HEK293 (cell line): Measurements from ENCODE around the gene NCKAP5.

ENCODE experiments used
- ATF2 ChIP-seq: fragments of 450-650 bp; formaldehyde crosslinking; IDR thresholded peaks from 2 replicates; pipeline ENCODE4 v1.5.1; 2016; ENCODE audit warnings: missing biosample characterization, missing genetic modification characterization, low read depth
- BCL6B ChIP-seq: fragments of 450-650 bp; formaldehyde crosslinking; IDR thresholded peaks from 2 replicates; pipeline ENCODE4 v1.5.1; 2017; ENCODE audit warnings: missing biosample characterization, missing genetic modification characterization
- HIC1 ChIP-seq: fragments of 450-650 bp; formaldehyde crosslinking; IDR thresholded peaks from 2 replicates; pipeline ENCODE4 v1.5.1; 2016; ENCODE audit warnings: missing biosample characterization, missing genetic modification characterization
- HOXC10 ChIP-seq: sonication (generic); formaldehyde crosslinking; IDR thresholded peaks from 2 replicates; pipeline ENCODE4 v1.8.1; 2023; ENCODE audit warnings: mild to moderate bottlenecking, missing genetic modification reagents
- KLF10 ChIP-seq: fragments of 450-650 bp; IDR thresholded peaks from 2 replicates; pipeline ENCODE4 v1.5.1; 2018; ENCODE audit warnings: missing biosample characterization, mild to moderate bottlenecking, missing genetic modification characterization
- OVOL3 ChIP-seq: fragments of 450-650 bp; formaldehyde crosslinking; IDR thresholded peaks from 2 replicates; pipeline ENCODE4 v1.5.1; 2016; ENCODE audit warnings: missing biosample characterization, missing genetic modification characterization
- PATZ1 ChIP-seq: fragments of 450-650 bp; formaldehyde crosslinking; IDR thresholded peaks from 2 replicates; pipeline ENCODE4 v1.5.1; 2016; ENCODE audit warnings: missing biosample characterization, missing genetic modification characterization
- TCF7L2 ChIP-seq: IDR thresholded peaks from 2 replicates; pipeline ENCODE4 v1.6.1; 2011; ENCODE audit warnings: low read depth, mild to moderate bottlenecking, inconsistent platforms, low read length, moderate library complexity, borderline replicate concordance
- TRIM28 ChIP-seq: IDR thresholded peaks from 2 replicates; pipeline ENCODE4 v1.6.1; 2011; ENCODE audit warnings: low read length, control low read depth, borderline replicate concordance
- WT1 ChIP-seq: fragments of 450-650 bp; formaldehyde crosslinking; IDR thresholded peaks from 2 replicates; pipeline ENCODE4 v1.5.1; 2016; ENCODE audit warnings: missing biosample characterization, missing genetic modification characterization
- ZBTB49 ChIP-seq: fragments of 450-650 bp; formaldehyde crosslinking; IDR thresholded peaks from 2 replicates; pipeline ENCODE4 v1.5.1; 2016; ENCODE audit warnings: missing biosample characterization, missing genetic modification characterization, low read depth
- ZBTB6 ChIP-seq: fragments of 450-650 bp; formaldehyde crosslinking; IDR thresholded peaks from 2 replicates; pipeline ENCODE4 v1.5.1; 2017; ENCODE audit warnings: missing biosample characterization, missing genetic modification characterization
- ZEB2 ChIP-seq: fragments of 450-650 bp; formaldehyde crosslinking; IDR thresholded peaks from 2 replicates; pipeline ENCODE4 v1.5.1; 2016; ENCODE audit warnings: missing biosample characterization, missing genetic modification characterization
- ZFP69B ChIP-seq: fragments of 450-650 bp; formaldehyde crosslinking; IDR thresholded peaks from 2 replicates; pipeline ENCODE4 v1.5.1; 2016; ENCODE audit warnings: missing biosample characterization, missing genetic modification characterization
- ZNF114 ChIP-seq: fragments of 450-650 bp; formaldehyde crosslinking; IDR thresholded peaks from 2 replicates; pipeline ENCODE4 v1.5.0; 2017; ENCODE audit warnings: missing biosample characterization, missing genetic modification characterization
- ZNF133 ChIP-seq: fragments of 450-650 bp; formaldehyde crosslinking; IDR thresholded peaks from 2 replicates; pipeline ENCODE4 v1.5.1; 2016; ENCODE audit warnings: missing biosample characterization, missing genetic modification characterization
- ZNF140 ChIP-seq: fragments of 450-650 bp; formaldehyde crosslinking; IDR thresholded peaks from 2 replicates; pipeline ENCODE4 v1.5.1; 2016; ENCODE audit warnings: missing biosample characterization, missing genetic modification characterization
- ZNF155 ChIP-seq: fragments of 450-650 bp; formaldehyde crosslinking; IDR thresholded peaks from 2 replicates; pipeline ENCODE4 v1.5.1; 2016; ENCODE audit warnings: missing biosample characterization, missing genetic modification characterization
- ZNF362 ChIP-seq: fragments of 450-650 bp; formaldehyde crosslinking; IDR thresholded peaks from 2 replicates; pipeline ENCODE4 v1.5.1; 2016; ENCODE audit warnings: missing biosample characterization, missing genetic modification characterization
- ZNF394 ChIP-seq: fragments of 450-650 bp; formaldehyde crosslinking; IDR thresholded peaks from 2 replicates; pipeline ENCODE4 v1.5.1; 2016; ENCODE audit warnings: missing biosample characterization, missing genetic modification characterization, mild to moderate bottlenecking, moderate library complexity, borderline replicate concordance
- ZNF423 ChIP-seq: fragments of 450-650 bp; formaldehyde crosslinking; IDR thresholded peaks from 2 replicates; pipeline ENCODE4 v1.5.1; 2016; ENCODE audit warnings: missing biosample characterization, missing genetic modification characterization
- ZNF510 ChIP-seq: fragments of 450-650 bp; formaldehyde crosslinking; IDR thresholded peaks from 2 replicates; pipeline ENCODE4 v1.5.1; 2018; ENCODE audit warnings: mild to moderate bottlenecking, missing genetic modification characterization, missing biosample characterization; ENCODE audit not compliant: insufficient replicate concordance
- ZNF521 ChIP-seq: fragments of 450-650 bp; formaldehyde crosslinking; IDR thresholded peaks from 2 replicates; pipeline ENCODE4 v1.5.1; 2017; ENCODE audit warnings: missing biosample characterization, mild to moderate bottlenecking, missing genetic modification characterization
- ZNF555 ChIP-seq: fragments of 450-650 bp; formaldehyde crosslinking; conservative IDR thresholded peaks from 2 replicates; pipeline ENCODE4 v1.5.1; 2017; ENCODE audit warnings: missing biosample characterization, mild to moderate bottlenecking, missing genetic modification characterization, inconsistent platforms
- ZNF580 ChIP-seq: fragments of 450-650 bp; formaldehyde crosslinking; IDR thresholded peaks from 2 replicates; pipeline ENCODE4 v1.5.1; 2016; ENCODE audit warnings: missing biosample characterization, missing genetic modification characterization
- ZNF585B ChIP-seq: fragments of 450-650 bp; formaldehyde crosslinking; IDR thresholded peaks from 2 replicates; pipeline ENCODE4 v1.5.1; 2016; ENCODE audit warnings: missing biosample characterization, missing genetic modification characterization
- ZNF600 ChIP-seq: fragments of 450-650 bp; formaldehyde crosslinking; IDR thresholded peaks from 2 replicates; pipeline ENCODE4 v1.5.1; 2016; ENCODE audit warnings: missing biosample characterization, missing genetic modification characterization
- ZNF677 ChIP-seq: fragments of 450-650 bp; IDR thresholded peaks from 2 replicates; pipeline ENCODE4 v1.5.0; 2018; ENCODE audit warnings: missing biosample characterization, mild to moderate bottlenecking, missing genetic modification characterization, moderate library complexity
- ZNF76 ChIP-seq: fragments of 450-650 bp; formaldehyde crosslinking; IDR thresholded peaks from 2 replicates; pipeline ENCODE4; 2016; ENCODE audit warnings: low read depth, missing biosample characterization, missing genetic modification characterization, borderline replicate concordance

NCKAP5 gene

GRCh38 chr2:132943829-132944228, 624.4 kb downstream of the NCKAP5 start (continued):
- TF ChIP-seq TCF7L2 (no peak), ZNF555 (tag by site-specific recombination) (no peak), KLF10 (no peak), BCL6B (tag by site-specific recombination) (no peak), ZEB2 (peak; percentile 45; the same call in 1 of the 2 replicates), ZNF133 (no peak), ATF2 (tag by site-specific recombination) (0 out of 2 replicates have a peak, but pooled peaks have one; percentile 50), ZNF114 (tag by site-specific recombination) (no peak), TRIM28 (0 out of 2 replicates have a peak, but pooled peaks have one; percentile 27), ZNF76 (no peak), ZNF600 (tag by site-specific recombination) (peak; percentile 55; the same call in 1 of the 2 replicates), ZNF140 (no peak), ZNF155 (tag by site-specific recombination) (no peak), ZNF394 (no peak), ZFP69B (no peak), ZBTB49 (tag by site-specific recombination) (no peak), ZBTB6 (tag by site-specific recombination) (no peak), ZNF362 (tag by site-specific recombination) (no peak), HOXC10 (CRISPR knock-in tag) (no peak), ZNF521 (tag by site-specific recombination) (no peak), HIC1 (tag by site-specific recombination) (no peak), WT1 (tag by site-specific recombination) (no peak), PATZ1 (tag by site-specific recombination) (no peak), ZNF580 (peak; percentile 15; the same call in 1 of the 2 replicates), ZNF510 (no peak), ZNF585B (tag by site-specific recombination) (no peak), ZNF677 (tag by site-specific recombination) (no peak), OVOL3 (tag by site-specific recombination) (no peak), ZNF423 (tag by site-specific recombination) (no peak)
